Hepatocyte (in vitro differentiated cells): ENCODE measurements around the gene EML6. TPM values are rescaled to one million over a fixed set of nuclear protein-coding genes. Genes with fewer than 3 reads are reported as not detected.

Experiments
- DNase-seq: peaks from one replicate; pipeline ENCODE4 v3.0.0-alpha.2; 2016; ENCODE audit warnings: low spot score
- H2AFZ ChIP-seq: fragments of 200-600 bp; sonication (generic); 2 replicates; pipeline ENCODE4 v1.6.0; 2016; ENCODE audit warnings: antibody characterized with exemption, mild to moderate bottlenecking
- H3K27ac ChIP-seq: fragments of 200-600 bp; sonication (generic); 2 replicates; pipeline ENCODE4 v1.5.1; 2016; ENCODE audit warnings: mild to moderate bottlenecking
- H3K27me3 ChIP-seq: fragments of 200-600 bp; sonication (generic); 2 replicates; pipeline ENCODE4 v1.6.1; 2016
- H3K36me3 ChIP-seq: fragments of 200-600 bp; sonication (generic); replicated peaks from 2 replicates; pipeline ENCODE4 v1.5.1; 2016; ENCODE audit warnings: low read depth; ENCODE audit not compliant: insufficient read depth
- H3K4me1 ChIP-seq: fragments of 200-600 bp; sonication (generic); 2 replicates; pipeline ENCODE4 v1.5.1; 2016; ENCODE audit warnings: mild to moderate bottlenecking, moderate library complexity; ENCODE audit not compliant: insufficient read depth
- H3K4me2 ChIP-seq: fragments of 200-600 bp; sonication (generic); 2 replicates; pipeline ENCODE4 v1.6.0; 2016
- H3K4me3 ChIP-seq: fragments of 200-600 bp; sonication (generic); 2 replicates; pipeline ENCODE4 v1.5.1; 2016; ENCODE audit warnings: mild to moderate bottlenecking
- H3K79me2 ChIP-seq: fragments of 200-600 bp; sonication (generic); 2 replicates; pipeline ENCODE4 v1.6.0; 2017; ENCODE audit warnings: mild to moderate bottlenecking
- H3K9me2 ChIP-seq: fragments of 200-600 bp; sonication (generic); replicated peaks from 2 replicates; pipeline ENCODE4 v1.6.0; 2017; ENCODE audit warnings: mild to moderate bottlenecking; ENCODE audit not compliant: insufficient read depth
- H3K9me3 ChIP-seq: fragments of 200-600 bp; sonication (generic); 2 replicates; pipeline ENCODE4 v1.5.1; 2016; ENCODE audit warnings: low read depth, mild to moderate bottlenecking
- H4K20me1 ChIP-seq: fragments of 200-600 bp; sonication (generic); 2 replicates; pipeline ENCODE4 v1.6.0; 2016; ENCODE audit warnings: mild to moderate bottlenecking; ENCODE audit not compliant: insufficient read depth, poor library complexity, severe bottlenecking
- EZH2 ChIP-seq: fragments of 200-600 bp; sonication (generic); IDR thresholded peaks from 2 replicates; pipeline ENCODE4 v1.6.1; 2016; ENCODE audit warnings: antibody characterized with exemption, mild to moderate bottlenecking, borderline replicate concordance
- EZH2phosphoT487 ChIP-seq: fragments of 200-600 bp; sonication (generic); IDR thresholded peaks from one replicate; pipeline ENCODE4 v1.6.1; 2018; ENCODE audit warnings: antibody characterized with exemption, mild to moderate bottlenecking, low read depth, moderate library complexity; ENCODE audit not compliant: unreplicated experiment, severe bottlenecking
- WGBS: methylation state at CpG from one replicate; pipeline ENCODE4 v1.1.6; 2016; ENCODE audit warnings: low lambda C conversion rate; ENCODE audit errors: missing lambda C conversion rate; 5-methylcytosine and 5-hydroxymethylcytosine counted together
- polyA plus RNA-seq: library from polyadenylated mRNA; unstranded; fragments of >200 nt; fragmentation: Nextera tagmentation; extraction: Ambion mirVana; gene quantifications from 2 replicates; pipeline ENCODE4 v1.2.1, GENCODE V29; 2016
- total RNA-seq: library from RNA; depleted of rRNA; stranded (reverse); fragments of >200 nt; gene quantifications from 2 replicates; pipeline ENCODE4 v1.2.3, GENCODE V29; 2014
- TF ChIP-seq, protein P1 (sequence below): fragments of 200-600 bp; sonication (generic); IDR thresholded peaks from 2 replicates; pipeline ENCODE4 v1.5.1; 2016; ENCODE audit warnings: antibody characterized with exemption, mild to moderate bottlenecking; ENCODE audit not compliant: poor library complexity

Gene EML6
- total and polyA plus RNA-seq, 2 experiments from 2014 or later: 1.9 to 4.0 TPM

DNA sequence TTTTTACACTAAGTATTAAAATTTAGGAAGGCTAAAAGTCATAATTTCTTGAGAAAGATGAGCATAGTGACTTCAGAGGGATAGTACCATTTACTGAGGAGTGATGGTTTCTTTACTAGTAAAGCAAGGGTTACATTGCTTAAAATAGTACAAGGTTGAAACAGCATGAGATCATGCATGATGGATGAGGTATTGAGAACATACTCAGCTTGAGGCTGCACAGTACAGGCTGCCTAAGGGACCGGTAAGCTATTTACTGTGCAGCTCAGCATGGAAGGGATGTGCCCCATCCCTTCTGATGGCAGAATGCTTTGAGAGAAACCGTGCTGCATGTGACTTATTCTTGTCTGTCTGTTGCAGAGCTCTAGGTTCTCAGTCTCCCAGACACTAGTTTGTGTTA lies 122.1 kb downstream of the EML6 start:
- Histone ChIP-seq H3K9me3 (no peaks in the 10 kb centered on the region), H3K79me2 (no peaks in the 10 kb centered on the region), H3K4me1 (no peaks in the 10 kb centered on the region), H3K4me2 (no peak overlapping the region), H2AFZ (no peak overlapping the region), H4K20me1 (no peaks in the 10 kb centered on the region), H3K36me3 (no peaks in the 10 kb centered on the region), H3K27ac (no peak overlapping the region), H3K4me3 (no peak overlapping the region), H3K9me2 (no peaks in the 10 kb centered on the region), H3K27me3 (no peaks in the 10 kb centered on the region)
- WGBS: 54% methylated on average over 2 of the region's 2 CpGs
- DNase-seq: no peak
- TF ChIP-seq EZH2: no peak
- TF ChIP-seq, protein P1, sequence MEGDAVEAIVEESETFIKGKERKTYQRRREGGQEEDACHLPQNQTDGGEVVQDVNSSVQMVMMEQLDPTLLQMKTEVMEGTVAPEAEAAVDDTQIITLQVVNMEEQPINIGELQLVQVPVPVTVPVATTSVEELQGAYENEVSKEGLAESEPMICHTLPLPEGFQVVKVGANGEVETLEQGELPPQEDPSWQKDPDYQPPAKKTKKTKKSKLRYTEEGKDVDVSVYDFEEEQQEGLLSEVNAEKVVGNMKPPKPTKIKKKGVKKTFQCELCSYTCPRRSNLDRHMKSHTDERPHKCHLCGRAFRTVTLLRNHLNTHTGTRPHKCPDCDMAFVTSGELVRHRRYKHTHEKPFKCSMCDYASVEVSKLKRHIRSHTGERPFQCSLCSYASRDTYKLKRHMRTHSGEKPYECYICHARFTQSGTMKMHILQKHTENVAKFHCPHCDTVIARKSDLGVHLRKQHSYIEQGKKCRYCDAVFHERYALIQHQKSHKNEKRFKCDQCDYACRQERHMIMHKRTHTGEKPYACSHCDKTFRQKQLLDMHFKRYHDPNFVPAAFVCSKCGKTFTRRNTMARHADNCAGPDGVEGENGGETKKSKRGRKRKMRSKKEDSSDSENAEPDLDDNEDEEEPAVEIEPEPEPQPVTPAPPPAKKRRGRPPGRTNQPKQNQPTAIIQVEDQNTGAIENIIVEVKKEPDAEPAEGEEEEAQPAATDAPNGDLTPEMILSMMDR: no peak

- Histone ChIP-seq H3K79me2 (no peaks in the 10 kb centered on the region), H3K9me3 (no peaks in the 10 kb centered on the region), H3K4me1 (no peaks in the 10 kb centered on the region), H3K27me3 (no peaks in the 10 kb centered on the region), H3K36me3 (no peaks in the 10 kb centered on the region), H3K9me2 (no peaks in the 10 kb centered on the region), H3K27ac (no peak overlapping the region), H2AFZ (no peak overlapping the region), H3K4me3 (no peak overlapping the region), H3K4me2 (no peak overlapping the region), H4K20me1 (no peaks in the 10 kb centered on the region)
- WGBS: 93% methylated on average over 8 of the region's 8 CpGs
- TF ChIP-seq EZH2phosphoT487 (no peak), EZH2 (no peak)
- TF ChIP-seq, protein P1: no peak
- no peak for DNase-seq
These were observed 127.0 kb downstream of the EML6 start for GRCh38 chr2:54850171-54851122.

DNA sequence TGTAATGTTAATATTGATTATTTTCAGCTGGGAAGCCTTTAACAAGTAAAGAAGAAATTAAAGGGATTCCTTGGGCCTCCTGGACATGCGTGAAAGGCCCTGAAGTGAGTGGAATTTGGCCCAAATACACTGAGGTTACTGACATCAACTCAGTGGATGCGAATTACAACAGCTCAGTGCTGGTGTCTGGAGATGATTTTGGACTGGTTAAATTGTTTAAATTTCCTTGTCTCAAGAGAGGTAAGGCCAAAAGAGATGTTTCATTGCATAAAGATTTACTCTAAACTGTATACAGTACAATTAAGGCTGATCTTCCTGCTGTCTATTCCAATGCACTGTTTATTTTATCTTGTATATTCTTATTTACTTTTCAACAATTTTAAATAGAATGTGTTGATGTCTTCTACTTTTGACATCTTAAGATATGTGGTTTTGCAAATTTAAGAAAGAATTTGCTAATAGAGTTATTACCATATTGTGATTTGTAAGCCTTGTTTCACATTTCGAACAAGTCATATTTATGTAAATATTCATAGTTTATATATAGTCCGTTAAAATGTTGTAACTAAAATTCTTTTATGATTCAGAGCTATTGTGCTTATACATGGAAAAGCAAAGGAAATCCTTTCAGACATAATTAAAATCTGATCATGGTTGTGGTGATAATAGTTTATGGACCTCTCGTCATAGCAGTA lies 130.3 kb downstream of the EML6 start:
- Histone ChIP-seq H3K9me3 (no peaks in the 10 kb centered on the region), H3K27me3 (no peaks in the 10 kb centered on the region), H4K20me1 (no peaks in the 10 kb centered on the region), H2AFZ (no peak overlapping the region), H3K36me3 (no peaks in the 10 kb centered on the region), H3K79me2 (no peaks in the 10 kb centered on the region), H3K9me2 (no peaks in the 10 kb centered on the region), H3K4me3 (no peak overlapping the region), H3K4me2 (no peak overlapping the region), H3K27ac (no peak overlapping the region), H3K4me1 (no peaks in the 10 kb centered on the region)
- TF ChIP-seq EZH2phosphoT487: no peak
- TF ChIP-seq, protein P1: no peak
- TF ChIP-seq EZH2: no peak
- no peak for DNase-seq
- WGBS: 84% methylated on average over 5 of the region's 5 CpGs
